SJCRH30 (cell line): ENCODE results near the gene BRWD1. TPM values are rescaled to one million over a fixed set of nuclear protein-coding genes. Genes with fewer than 3 reads are reported as not detected.
"Not testable (repeated sequence)": the region's sequence is repeated elsewhere in the genome, so short reads cannot be mapped to it uniquely, and the experiment has no call there.

Source experiments
- DNase-seq, 2 experiments: peaks; one replicate each; pipeline ENCODE4 v3.0.0-alpha.2; 2015 to 2020
- H3K27ac ChIP-seq: fragments of 250-450 bp; sonication (Bioruptor Pico); 2 replicates; pipeline ENCODE4 v1.5.1; 2020; ENCODE audit warnings: mild to moderate bottlenecking, moderate library complexity
- H3K27me3 ChIP-seq: fragments of 250-450 bp; sonication (Bioruptor Pico); 2 replicates; pipeline ENCODE4 v1.5.1; 2020; ENCODE audit warnings: mild to moderate bottlenecking, moderate library complexity
- H3K36me3 ChIP-seq: fragments of 250-450 bp; sonication (Bioruptor Pico); 2 replicates; pipeline ENCODE4 v1.5.1; 2020; ENCODE audit warnings: mild to moderate bottlenecking, moderate library complexity
- H3K4me1 ChIP-seq: fragments of 250-450 bp; sonication (Bioruptor Pico); 2 replicates; pipeline ENCODE4 v1.5.1; 2020; ENCODE audit warnings: mild to moderate bottlenecking, moderate library complexity
- H3K4me3 ChIP-seq: fragments of 250-450 bp; sonication (Bioruptor Pico); 2 replicates; pipeline ENCODE4 v1.5.1; 2020; ENCODE audit warnings: mild to moderate bottlenecking, moderate library complexity
- H3K9me3 ChIP-seq: fragments of 250-450 bp; sonication (Bioruptor Pico); replicated peaks from 2 replicates; pipeline ENCODE4 v1.5.1; 2020; ENCODE audit warnings: mild to moderate bottlenecking, moderate library complexity
- total RNA-seq: library from RNA; depleted of rRNA; stranded (reverse); fragments of >200 nt; shearing (Covaris generic); gene quantifications from 2 replicates; pipeline ENCODE4 v1.2.3, GENCODE V29; 2014

Gene BRWD1
- total RNA-seq, 1 experiment from 2014 or later: 49.8 TPM

DNA sequence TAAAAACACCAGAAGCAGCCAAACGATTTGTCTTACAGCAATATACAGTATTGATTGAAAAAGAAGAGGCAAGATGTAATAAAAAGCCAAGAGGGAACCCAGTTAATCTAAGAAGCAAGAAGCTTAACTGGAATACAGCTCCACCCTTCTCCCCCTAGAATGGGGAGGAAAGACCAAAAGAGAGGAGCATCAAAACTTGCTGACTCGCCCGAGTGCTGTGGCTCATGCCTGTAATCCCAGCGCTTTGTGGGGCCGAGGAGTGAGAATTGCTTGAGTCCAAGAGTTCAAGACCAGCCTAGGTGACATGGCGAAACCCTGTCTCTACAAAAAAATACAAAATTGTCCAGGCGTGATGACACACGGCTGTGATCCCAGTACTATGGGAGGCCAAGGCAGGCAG, 32.2 kb downstream of the BRWD1 start:
- Histone ChIP-seq H3K4me1 (no peaks in the 10 kb centered on the region), H3K9me3 (no peaks in the 10 kb centered on the region; the same call in 1 of the 2 replicates), H3K4me3 (no peak overlapping the region), H3K36me3 (peaks cover 45% of the 10 kb centered on the region), H3K27me3 (no peaks in the 10 kb centered on the region), H3K27ac (no peak overlapping the region)
- no peak for DNase-seq

DNA sequence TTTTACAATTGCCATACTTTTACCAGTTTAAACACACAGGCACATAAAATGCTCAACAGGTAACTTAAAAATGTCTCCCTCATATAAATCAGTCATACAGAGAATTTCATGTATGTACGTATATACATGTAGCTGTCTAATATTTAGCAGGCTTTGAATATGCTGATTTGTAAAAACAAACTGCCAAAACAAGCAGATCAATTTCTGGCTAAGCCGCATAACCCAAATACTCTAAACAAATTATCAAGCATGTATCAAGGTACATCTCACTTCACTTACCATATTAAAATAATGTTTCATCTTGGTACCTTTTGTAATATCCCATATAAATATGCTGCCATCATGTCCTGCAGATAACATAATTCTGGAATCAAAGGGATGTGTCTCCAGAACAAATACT, 43.8 kb downstream of the BRWD1 start:
- Histone ChIP-seq H3K36me3 (peaks cover 62% of the 10 kb centered on the region), H3K4me1 (no peaks in the 10 kb centered on the region), H3K9me3 (no peaks in the 10 kb centered on the region), H3K27me3 (no peaks in the 10 kb centered on the region), H3K4me3 (no peak overlapping the region), H3K27ac (no peak overlapping the region)
- DNase-seq: no peak

DNA sequence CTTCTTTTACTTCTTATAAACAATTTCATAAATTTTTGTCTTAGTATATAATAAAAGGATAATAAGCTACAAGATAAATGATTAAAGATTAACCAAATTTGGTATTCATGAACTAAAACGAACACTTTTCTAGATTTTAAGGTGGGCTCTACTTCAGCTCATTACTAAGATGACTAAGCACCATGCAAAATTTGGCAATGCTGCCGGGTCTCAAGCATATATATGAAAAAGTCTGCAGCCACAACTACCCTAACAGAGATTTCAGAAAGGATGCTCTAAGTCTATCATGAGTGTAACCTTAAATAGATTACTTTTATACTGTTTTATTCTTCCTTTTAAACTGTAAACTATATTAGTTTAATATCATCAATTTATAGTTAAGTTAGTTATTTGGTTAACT, 47.8 kb downstream of the BRWD1 start:
- Histone ChIP-seq H3K4me3 (no peak overlapping the region), H3K9me3 (no peaks in the 10 kb centered on the region), H3K4me1 (no peaks in the 10 kb centered on the region), H3K36me3 (peaks cover 78% of the 10 kb centered on the region), H3K27me3 (no peaks in the 10 kb centered on the region), H3K27ac (no peak overlapping the region)
- DNase-seq: no peak

DNA sequence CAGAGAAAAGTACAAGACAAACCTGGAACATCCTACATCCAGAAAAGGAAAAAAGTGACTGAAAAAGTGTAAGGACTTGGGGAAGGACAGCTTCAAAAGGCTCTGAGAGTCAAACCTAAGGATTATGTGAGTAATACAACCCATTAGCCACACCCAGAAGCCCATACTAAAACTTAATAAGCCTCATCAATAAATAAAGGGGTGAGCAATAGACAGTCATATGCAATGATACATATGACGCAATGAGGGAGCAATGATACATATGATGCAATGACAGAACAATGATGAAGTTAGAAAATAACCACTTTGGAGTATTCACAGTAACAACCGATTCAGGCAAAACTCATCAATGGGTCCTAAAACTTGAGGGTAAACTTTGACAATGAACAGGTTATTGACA, 50.1 kb downstream of the BRWD1 start:
- Histone ChIP-seq H3K36me3 (peaks cover 73% of the 10 kb centered on the region), H3K4me3 (no peak overlapping the region), H3K4me1 (no peaks in the 10 kb centered on the region), H3K9me3 (no peaks in the 10 kb centered on the region), H3K27me3 (no peaks in the 10 kb centered on the region), H3K27ac (no peak overlapping the region)
- no peak for DNase-seq

DNA sequence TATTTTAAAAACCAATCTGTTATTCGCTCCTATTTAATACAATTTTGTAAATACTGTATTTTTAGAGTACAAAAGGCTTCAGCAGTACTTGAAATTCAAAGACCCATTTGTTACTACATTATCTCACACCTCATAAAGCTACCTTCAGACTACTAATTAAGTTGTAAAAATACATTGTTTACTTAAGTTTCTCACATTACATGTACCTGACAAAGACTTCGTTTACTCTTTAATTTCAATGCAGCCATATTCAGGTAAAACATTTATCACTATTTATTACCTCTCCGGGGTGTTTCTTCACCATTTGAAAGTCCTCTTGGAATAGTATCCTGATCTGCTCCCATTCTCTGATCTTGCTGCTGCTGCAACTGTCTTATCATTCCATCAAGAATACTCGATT, 55.2 kb downstream of the BRWD1 start:
- Histone ChIP-seq H3K4me3 (no peak overlapping the region), H3K4me1 (no peaks in the 10 kb centered on the region), H3K9me3 (no peaks in the 10 kb centered on the region), H3K27ac (no peak overlapping the region), H3K36me3 (peaks cover 68% of the 10 kb centered on the region), H3K27me3 (no peaks in the 10 kb centered on the region)
- no peak for DNase-seq

DNA sequence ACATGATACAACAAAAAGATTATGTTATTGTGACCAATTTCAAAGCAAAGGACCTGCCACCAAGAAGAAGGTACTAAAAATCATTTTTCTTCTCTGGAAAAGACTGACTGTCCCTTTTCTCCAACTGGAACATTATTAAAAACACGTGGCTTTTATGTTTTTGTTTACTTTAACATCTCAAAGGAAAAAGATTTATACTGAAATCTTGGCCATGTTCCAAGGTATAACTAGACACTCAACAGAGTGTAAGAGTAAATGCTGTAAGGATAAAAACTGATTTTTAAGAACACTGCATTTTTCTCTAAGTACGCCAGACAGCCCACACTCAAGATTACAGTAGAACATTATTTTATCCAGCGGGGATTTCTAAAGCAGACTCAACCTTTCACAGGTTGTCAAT, 62.1 kb downstream of the BRWD1 start:
- no peak overlapping the region for H3K27ac ChIP-seq
- peaks cover 59% of the 10 kb centered on the region for H3K36me3 ChIP-seq
- no peaks in the 10 kb centered on the region for H3K27me3 ChIP-seq
- no peaks in the 10 kb centered on the region for H3K4me1 ChIP-seq
- no peak overlapping the region for H3K4me3 ChIP-seq
- H3K9me3 ChIP-seq: no peaks in the 10 kb centered on the region; the same call in 1 of the 2 replicates
- no peak for DNase-seq

DNA sequence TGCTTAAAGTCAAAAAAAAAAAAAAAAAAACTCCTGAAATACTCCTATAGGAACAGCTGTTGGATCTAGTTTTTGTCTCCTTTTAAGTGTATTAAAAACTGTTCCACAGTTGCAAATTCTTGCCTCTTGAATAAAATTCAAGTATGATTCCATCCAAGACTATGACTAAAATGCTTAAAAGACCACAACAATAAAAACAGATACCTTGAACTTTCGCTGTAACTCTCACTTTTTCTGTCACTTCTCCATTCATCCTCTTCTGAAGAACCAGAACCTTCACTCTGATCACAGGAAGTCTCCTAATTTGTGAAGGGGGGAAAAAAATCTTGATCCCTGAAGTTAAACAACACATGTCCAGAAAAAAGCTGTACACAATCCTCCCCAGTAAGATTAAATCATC, 75.2 kb downstream of the BRWD1 start:
- Histone ChIP-seq H3K27ac (no peak overlapping the region), H3K4me1 (no peaks in the 10 kb centered on the region), H3K36me3 (peaks cover 47% of the 10 kb centered on the region), H3K27me3 (no peaks in the 10 kb centered on the region), H3K4me3 (no peak overlapping the region), H3K9me3 (no peaks in the 10 kb centered on the region)
- DNase-seq: no peak

DNA sequence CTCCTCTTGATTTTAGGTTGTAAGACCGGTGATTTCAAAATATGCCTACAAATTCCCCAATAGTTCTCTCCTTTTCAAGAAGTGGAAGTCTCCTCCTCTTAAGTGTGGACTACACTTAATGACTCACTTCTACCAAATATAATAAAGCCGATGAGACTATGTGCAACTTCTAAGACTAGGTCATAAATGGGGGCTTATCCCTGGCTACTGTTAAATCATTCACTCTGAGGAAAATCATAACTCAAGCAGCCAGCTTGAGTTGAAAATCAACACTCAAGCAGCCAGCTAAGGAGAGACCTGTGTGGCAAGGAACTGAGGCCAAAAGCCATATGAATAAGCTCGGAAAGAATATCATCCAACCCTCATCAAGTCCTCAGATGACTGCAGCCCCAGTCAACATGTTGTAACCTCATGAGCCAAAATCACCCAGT, 80.6 kb downstream of the BRWD1 start:
- Histone ChIP-seq H3K4me3 (no peak overlapping the region), H3K27me3 (no peaks in the 10 kb centered on the region), H3K36me3 (peaks cover 55% of the 10 kb centered on the region), H3K9me3 (no peaks in the 10 kb centered on the region), H3K27ac (no peak overlapping the region), H3K4me1 (no peaks in the 10 kb centered on the region)
- DNase-seq: no peak

DNA sequence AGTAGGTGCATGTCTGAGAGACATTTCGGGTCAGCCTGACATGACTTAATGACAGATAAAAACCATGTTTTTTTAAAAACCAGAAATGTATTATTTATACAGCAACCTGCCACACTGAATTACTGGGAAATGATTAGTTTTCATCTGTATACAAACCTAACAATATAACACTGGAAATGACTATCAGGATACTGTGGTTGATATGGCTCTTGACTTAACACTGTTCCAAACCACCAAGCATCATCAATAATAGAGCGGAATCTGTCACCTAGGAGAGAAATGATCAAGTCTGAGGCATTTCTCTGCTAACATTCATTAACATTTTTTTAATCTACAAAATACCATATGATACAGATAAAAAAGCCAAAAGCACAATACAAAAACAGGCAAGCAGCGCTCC, 88.5 kb downstream of the BRWD1 start:
- Histone ChIP-seq H3K27ac (no peak overlapping the region), H3K27me3 (no peaks in the 10 kb centered on the region), H3K4me1 (no peaks in the 10 kb centered on the region), H3K9me3 (no peaks in the 10 kb centered on the region), H3K4me3 (no peak overlapping the region), H3K36me3 (peaks cover 53% of the 10 kb centered on the region)
- DNase-seq: no peak

DNA sequence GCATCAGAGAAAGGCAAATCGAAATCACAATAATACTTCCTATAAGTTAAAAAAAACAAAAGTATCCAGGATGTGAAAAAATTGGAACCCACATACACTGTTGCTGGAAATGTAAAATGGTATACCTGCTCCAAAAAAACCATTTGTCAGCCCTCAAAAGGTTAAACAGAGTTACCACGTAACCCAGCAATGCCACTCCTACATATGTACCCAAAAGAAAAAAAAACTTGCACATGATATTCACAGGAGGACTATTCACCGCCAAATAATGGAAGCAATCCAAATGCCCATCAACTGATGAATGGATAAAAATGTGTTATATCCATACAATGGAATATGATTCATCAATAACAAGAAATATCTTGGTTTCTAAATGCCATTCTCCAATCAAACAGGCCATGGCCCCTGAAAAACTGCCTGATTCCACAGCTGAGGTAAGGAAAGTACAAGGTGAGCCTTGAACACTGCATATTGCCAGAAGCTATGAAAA, 91.4 kb downstream of the BRWD1 start:
- Histone ChIP-seq H3K4me1 (peaks cover 9% of the 10 kb centered on the region), H3K27ac (no peak overlapping the region), H3K4me3 (no peak overlapping the region), H3K9me3 (no peaks in the 10 kb centered on the region), H3K27me3 (no peaks in the 10 kb centered on the region), H3K36me3 (peaks cover 46% of the 10 kb centered on the region)
- no peak for DNase-seq

DNA sequence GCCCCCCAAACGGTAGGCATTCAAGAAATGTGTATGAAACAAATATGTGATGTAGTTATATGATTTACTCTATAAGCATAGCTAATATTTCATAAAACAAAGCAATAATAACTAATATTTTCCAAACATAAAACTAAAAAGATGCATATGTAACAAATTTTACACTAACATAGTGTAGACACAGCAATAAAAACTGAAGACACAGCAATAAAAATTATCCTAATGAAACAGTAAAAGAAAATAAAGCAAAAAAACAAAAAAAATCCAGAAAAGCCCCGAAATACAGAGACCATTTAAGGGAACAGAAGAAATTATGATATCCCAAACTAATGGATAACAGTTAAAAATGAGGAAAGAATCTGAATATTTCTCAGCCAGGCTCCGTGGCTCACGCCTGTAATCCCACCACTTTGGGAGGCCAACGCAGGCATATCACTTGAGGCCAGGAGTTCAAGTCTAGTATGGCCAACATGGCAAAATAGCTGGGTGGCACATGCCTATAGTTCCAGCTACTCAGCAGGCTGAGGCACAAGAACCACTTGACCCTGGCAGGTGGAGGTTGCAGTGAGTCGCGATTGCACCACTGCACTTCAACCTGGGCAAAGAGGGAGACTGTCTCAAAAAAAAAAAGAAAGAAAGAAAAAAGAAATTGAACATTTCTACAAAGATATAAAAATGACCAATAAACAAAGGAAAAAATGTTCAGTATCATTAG, 92.0 kb downstream of the BRWD1 start:
- Histone ChIP-seq H3K27ac (no peak overlapping the region), H3K27me3 (no peaks in the 10 kb centered on the region), H3K36me3 (peaks cover 48% of the 10 kb centered on the region), H3K9me3 (no peaks in the 10 kb centered on the region), H3K4me3 (no peak overlapping the region), H3K4me1 (peaks cover 9% of the 10 kb centered on the region)
- no peak for DNase-seq

DNA sequence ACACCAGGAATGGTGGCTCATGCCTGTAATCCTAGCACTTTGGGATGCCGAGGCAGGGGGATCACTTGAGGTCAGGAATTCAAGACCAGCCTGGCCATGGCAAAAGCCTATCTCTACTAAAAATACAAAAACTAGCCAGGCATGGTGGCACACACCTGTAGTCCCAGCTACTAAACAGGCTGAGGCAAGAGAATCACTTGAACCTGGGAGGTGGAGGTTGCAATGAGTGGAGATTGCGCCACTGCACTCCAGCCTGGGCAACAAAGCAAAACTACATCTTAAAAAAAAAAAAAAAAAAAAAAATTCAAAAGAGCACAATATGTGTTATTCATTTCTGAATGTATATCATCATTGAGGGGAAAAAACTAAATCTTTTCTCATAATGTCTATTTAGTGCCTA, 92.6 kb downstream of the BRWD1 start:
- not testable (repeated sequence) for H3K27ac ChIP-seq, H3K9me3 ChIP-seq, H3K4me3 ChIP-seq, H3K4me1 ChIP-seq, H3K27me3 ChIP-seq, DNase-seq
- H3K36me3 ChIP-seq: peaks cover 50% of the 10 kb centered on the region

DNA sequence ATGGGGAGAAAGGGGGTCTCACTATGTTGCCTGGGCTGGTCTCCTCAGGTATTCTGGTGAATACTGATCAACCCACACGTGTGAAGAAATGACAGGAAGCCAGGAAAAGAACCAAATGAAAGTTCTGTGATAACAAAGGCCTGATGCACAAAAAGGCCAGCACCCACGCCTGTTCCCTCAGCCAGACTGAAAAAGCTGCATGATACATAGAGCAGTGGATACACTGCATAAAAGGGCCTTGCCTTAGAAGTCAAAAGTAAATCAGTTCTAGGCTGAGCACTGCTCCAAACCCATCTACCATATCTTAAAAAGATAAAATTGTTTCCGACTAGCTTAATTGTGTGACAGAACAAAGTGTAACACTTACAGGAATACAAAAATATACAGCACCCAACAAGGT, 93.3 kb downstream of the BRWD1 start:
- peaks cover 52% of the 10 kb centered on the region for H3K36me3 ChIP-seq
- no peaks in the 10 kb centered on the region for H3K27me3 ChIP-seq
- DNase-seq: no peak
- H3K4me1 ChIP-seq: peaks cover 9% of the 10 kb centered on the region
- H3K27ac ChIP-seq: no peak overlapping the region
- H3K4me3 ChIP-seq: no peak overlapping the region
- H3K9me3 ChIP-seq: no peaks in the 10 kb centered on the region

DNA sequence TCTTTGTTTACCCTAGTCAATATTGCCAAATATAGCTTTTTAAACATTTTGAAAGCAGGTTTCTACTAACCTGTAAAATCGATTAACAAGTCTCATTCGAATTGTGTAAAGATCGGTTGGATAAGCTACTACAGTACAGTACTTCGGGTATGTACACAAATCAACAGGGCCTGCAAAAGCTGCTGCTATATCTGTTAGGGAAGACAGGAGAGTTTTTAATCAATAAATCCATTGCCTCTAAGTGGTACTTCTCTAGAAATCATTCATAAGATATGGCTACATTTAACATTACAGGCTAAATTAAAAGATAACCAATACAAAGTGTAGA, 95.4 kb downstream of the BRWD1 start:
- Histone ChIP-seq H3K27me3 (no peaks in the 10 kb centered on the region), H3K4me3 (no peak overlapping the region), H3K4me1 (peaks cover 9% of the 10 kb centered on the region), H3K36me3 (peaks cover 54% of the 10 kb centered on the region), H3K27ac (no peak overlapping the region), H3K9me3 (no peaks in the 10 kb centered on the region)
- no peak for DNase-seq

DNA sequence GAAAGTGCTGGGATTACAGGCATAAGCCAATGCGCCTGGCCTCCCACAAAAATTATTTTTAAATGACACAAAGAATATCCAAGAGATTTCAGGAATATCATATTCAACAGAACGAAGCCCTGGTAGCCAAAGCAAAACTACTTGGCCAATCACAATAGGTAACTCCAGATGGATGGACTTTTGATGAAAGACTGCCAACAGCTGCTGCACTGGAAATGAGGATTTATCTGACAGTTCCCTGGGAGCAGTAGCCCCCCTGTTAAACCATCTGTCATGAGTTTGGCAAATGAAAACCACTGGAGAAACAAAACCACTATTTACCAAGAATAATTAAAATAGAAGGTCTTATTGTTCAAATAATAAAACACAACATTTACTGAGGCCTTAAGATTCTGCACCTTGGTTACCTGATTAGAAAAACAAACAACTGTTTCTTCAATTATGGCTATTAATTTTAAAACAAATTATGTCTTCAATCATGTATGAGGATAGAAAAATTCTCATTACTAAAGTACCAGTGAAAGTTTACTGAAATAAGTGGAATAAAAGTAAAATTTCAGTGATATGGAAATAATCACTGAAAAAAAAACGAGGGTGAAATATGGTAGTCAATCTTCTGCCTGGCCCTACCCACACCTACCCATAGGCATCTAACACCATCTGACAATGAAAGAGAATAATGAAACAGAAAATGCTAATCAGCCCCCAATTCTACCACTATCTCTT, 95.9 kb downstream of the BRWD1 start:
- DNase-seq: peak; percentile 26 to 69
- Histone ChIP-seq H3K4me3 (no peak overlapping the region), H3K9me3 (no peaks in the 10 kb centered on the region), H3K4me1 (peaks cover 9% of the 10 kb centered on the region), H3K36me3 (peaks cover 52% of the 10 kb centered on the region), H3K27ac (no peak overlapping the region), H3K27me3 (no peaks in the 10 kb centered on the region)

DNA sequence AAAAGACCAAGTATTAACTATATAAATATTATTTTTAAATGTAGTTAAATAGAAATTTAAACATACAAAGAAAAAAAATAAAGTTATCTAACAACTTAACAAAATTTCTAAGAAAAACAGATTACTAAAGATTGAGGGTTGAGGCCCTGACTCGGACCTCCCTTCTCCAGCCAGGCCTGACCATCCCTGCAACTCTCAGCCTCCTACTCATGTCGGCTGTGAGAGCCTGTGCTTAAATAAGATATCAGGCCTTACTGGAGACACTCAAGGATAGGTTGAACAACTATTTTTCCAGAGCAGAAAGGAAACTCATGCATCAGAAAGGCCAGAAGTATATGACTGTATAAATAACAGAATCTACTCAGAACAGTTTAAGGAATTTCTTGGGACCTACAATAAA, 97.1 kb downstream of the BRWD1 start:
- H3K9me3 ChIP-seq: no peaks in the 10 kb centered on the region
- peaks cover 43% of the 10 kb centered on the region for H3K36me3 ChIP-seq
- H3K27me3 ChIP-seq: no peaks in the 10 kb centered on the region
- DNase-seq: no peak
- H3K27ac ChIP-seq: no peak overlapping the region
- no peak overlapping the region for H3K4me3 ChIP-seq
- H3K4me1 ChIP-seq: peaks cover 9% of the 10 kb centered on the region
